Measurements from ENCODE around the gene EXOC3. TPM values are rescaled to one million over a fixed set of nuclear protein-coding genes. Genes with fewer than 3 reads are reported as not detected.

The EXOC3 gene
- total RNA-seq, 1 experiment from 2014 or later = 60.1 TPM

GRCh38 chr5:404666-405241 lies 38.2 kb upstream of the EXOC3 start (continued):
- no peak for TF ChIP-seq HMGA2 (CRISPR knock-in tag; IDR thresholded peaks at IDR 0.05)
- no peak for TF ChIP-seq ZNF416 (CRISPR knock-in tag; IDR thresholded peaks at IDR 0.05)
- no peak for TF ChIP-seq CREB1 (CRISPR knock-in tag; IDR thresholded peaks at IDR 0.05)
- TF ChIP-seq NFYB (CRISPR knock-in tag; conservative IDR thresholded peaks at IDR 0.05; ENCODE audit: low read depth) = no peak
- TF ChIP-seq ZNF317 (CRISPR knock-in tag; IDR thresholded peaks at IDR 0.05; ENCODE audit: borderline replicate concordance, low read depth) = no peak

- ATAC-seq = 0 out of 2 replicates have a peak, but pooled peaks have one; percentile 36
- POLR2A ChIA-PET = no interaction called here
- peaks cover 7% of the 10 kb centered on the region for H3K27me3 Mint-ChIP-seq (ENCODE audit: low read depth)
- TF ChIP-seq SOX15 (CRISPR knock-in tag; IDR thresholded peaks at IDR 0.05) (no peak), KAT7 (CRISPR knock-in tag; IDR thresholded peaks at IDR 0.05; ENCODE audit: borderline replicate concordance) (no peak), E2F4 (CRISPR knock-in tag; IDR thresholded peaks at IDR 0.05; ENCODE audit: borderline replicate concordance, low read depth) (no peak), ZNF317 (CRISPR knock-in tag; IDR thresholded peaks at IDR 0.05; ENCODE audit: borderline replicate concordance, low read depth) (no peak), ZNF138 (CRISPR knock-in tag; conservative IDR thresholded peaks at IDR 0.05) (no peak), ZNF263 (CRISPR knock-in tag; IDR thresholded peaks at IDR 0.05; ENCODE audit: low read depth) (no peak), FOXK1 (CRISPR knock-in tag; IDR thresholded peaks at IDR 0.05) (no peak), SP1 (CRISPR knock-in tag; conservative IDR thresholded peaks at IDR 0.05) (no peak), ERG (CRISPR knock-in tag; IDR thresholded peaks at IDR 0.05) (no peak), ZNF219 (CRISPR knock-in tag; IDR thresholded peaks at IDR 0.05; ENCODE audit: borderline replicate concordance) (no peak)
- no peaks in the 10 kb centered on the region for H3K9me3 Mint-ChIP-seq
- H3K4me1 Mint-ChIP-seq = peaks cover 3% of the 10 kb centered on the region
- CTCF ChIA-PET = interaction anchor here (1.0 to 6.0 kb wide), 4 partner anchors 9 to 55 kb away, joined by 5 to 38 read pairs (median 9); no protein-coding TSS in a partner anchor
- no peak overlapping the region for H3K4me3 Mint-ChIP-seq
- no peak for DNase-seq (ENCODE audit: low spot score)
- no peak overlapping the region for H3K27ac Mint-ChIP-seq
- no peaks in the 10 kb centered on the region for H3K36me3 Mint-ChIP-seq
Observed at GRCh38 chr5:405421-405820, 37.6 kb upstream of the EXOC3 start.

GRCh38 chr5:406041-406440 lies 36.9 kb upstream of the EXOC3 start:
- Mint-ChIP-seq H3K4me3 (no peak overlapping the region), H3K27ac (no peak overlapping the region), H3K36me3 (no peaks in the 10 kb centered on the region), H3K9me3 (no peaks in the 10 kb centered on the region), H3K27me3 (ENCODE audit: low read depth) (peaks cover 7% of the 10 kb centered on the region; the same call in 1 of the 2 replicates), H3K4me1 (peaks cover under 1% of the 10 kb centered on the region)
- ATAC-seq = no peak
- DNase-seq (ENCODE audit: low spot score) = no peak
- ChIA-PET CTCF (interaction anchor here (6.0 kb wide), 1 partner anchor 8 kb away, joined by 38 read pairs; no protein-coding TSS in a partner anchor), POLR2A (no interaction called here)
- TF ChIP-seq PREB (CRISPR knock-in tag; IDR thresholded peaks at IDR 0.05; ENCODE audit: borderline replicate concordance) = no peak
- TF ChIP-seq CDX4 (CRISPR knock-in tag; IDR thresholded peaks at IDR 0.05; ENCODE audit: borderline replicate concordance) = no peak
- TF ChIP-seq GRHL2 (CRISPR knock-in tag; IDR thresholded peaks at IDR 0.05; ENCODE audit: insufficient replicate concordance, severe bottlenecking) = no peak
- TF ChIP-seq ZNF396 (CRISPR knock-in tag; IDR thresholded peaks at IDR 0.05; ENCODE audit: borderline replicate concordance) = no peak
- TF ChIP-seq GABPB1 (CRISPR knock-in tag; IDR thresholded peaks at IDR 0.05) = no peak
- TF ChIP-seq CREB1 (CRISPR knock-in tag; IDR thresholded peaks at IDR 0.05) = no peak
- TF ChIP-seq ZNF532 (CRISPR knock-in tag; IDR thresholded peaks at IDR 0.05; ENCODE audit: borderline replicate concordance) = no peak
- no peak for TF ChIP-seq ZBTB43 (CRISPR knock-in tag; IDR thresholded peaks at IDR 0.05)
- no peak for TF ChIP-seq ZNF416 (CRISPR knock-in tag; IDR thresholded peaks at IDR 0.05)
- no peak for TF ChIP-seq JUN (CRISPR knock-in tag; IDR thresholded peaks at IDR 0.05)
- TF ChIP-seq JAZF1 (CRISPR knock-in tag; IDR thresholded peaks at IDR 0.05) = no peak
- TF ChIP-seq FOXP1 (CRISPR knock-in tag; IDR thresholded peaks at IDR 0.05; ENCODE audit: borderline replicate concordance) = no peak

All from WTC11 (cell line).